ENCODE measurements around the gene TSPO.

The TSPO gene

GRCh38 chr22:43159484-43160178 lies 8.3 kb downstream of the TSPO start:
- peak; percentile 54 for DNase-seq

- no peak for DNase-seq
These were observed 9.3 kb downstream of the TSPO start for GRCh38 chr22:43160497-43161126.

DNA sequence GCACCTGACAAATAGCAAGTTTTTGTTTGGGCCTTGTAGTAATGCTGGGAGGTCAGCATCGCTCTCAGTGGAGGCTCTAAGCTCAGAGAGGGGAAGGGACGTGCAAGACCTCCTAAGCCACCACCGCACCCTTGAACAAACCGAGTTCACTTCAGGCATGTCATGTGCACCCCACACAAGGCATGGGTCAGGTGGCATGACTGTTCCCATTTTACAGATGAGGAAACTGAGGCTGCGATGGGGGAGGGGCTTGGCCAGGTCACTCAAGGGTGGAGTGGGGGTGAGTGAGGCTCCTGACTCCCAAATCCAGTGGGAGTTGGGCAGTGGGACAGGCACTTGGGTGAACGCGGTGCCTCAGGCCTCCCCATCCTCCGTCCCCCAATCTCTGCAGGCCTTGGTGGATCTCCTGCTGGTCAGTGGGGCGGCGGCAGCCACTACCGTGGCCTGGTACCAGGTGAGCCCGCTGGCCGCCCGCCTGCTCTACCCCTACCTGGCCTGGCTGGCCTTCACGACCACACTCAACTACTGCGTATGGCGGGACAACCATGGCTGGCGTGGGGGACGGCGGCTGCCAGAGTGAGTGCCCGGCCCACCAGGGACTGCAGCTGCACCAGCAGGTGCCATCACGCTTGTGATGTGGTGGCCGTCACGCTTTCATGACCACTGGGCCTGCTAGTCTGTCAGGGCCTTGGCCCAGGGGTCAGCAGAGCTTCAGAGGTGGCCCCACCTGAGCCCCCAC lies 11.2 kb downstream of the TSPO start:
- DNase-seq: no peak

DNA sequence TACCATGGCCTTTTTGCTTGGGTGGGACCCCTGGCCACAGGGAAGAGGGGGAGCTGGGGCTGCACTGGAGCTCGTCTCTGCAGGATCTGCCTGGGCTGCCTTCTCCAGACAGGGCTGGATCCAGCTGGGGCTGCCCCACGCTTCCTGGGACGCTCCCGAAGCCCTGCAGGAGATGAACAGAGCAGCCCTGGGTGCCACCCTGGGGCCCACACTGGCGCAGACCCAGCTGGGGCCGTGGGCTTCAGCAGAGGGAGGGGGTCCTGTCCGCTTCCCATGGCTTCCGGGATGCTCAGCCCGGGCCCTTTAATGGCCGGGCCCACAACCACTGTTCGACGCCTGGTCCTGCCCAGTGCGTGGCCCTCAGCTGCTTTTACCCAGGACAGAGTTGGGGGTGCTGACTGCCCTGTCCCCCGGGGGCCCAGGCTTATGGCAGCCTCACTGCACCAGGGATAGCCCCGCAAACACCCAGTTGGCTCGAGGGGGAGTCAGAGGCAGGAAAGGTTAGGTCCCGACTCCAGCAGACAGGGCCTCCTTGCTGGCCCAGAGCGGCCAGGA lies 12.0 kb downstream of the TSPO start:
- DNase-seq: no peak

- no peak for DNase-seq
These were observed 13.3 kb downstream of the TSPO start for GRCh38 chr22:43164636-43165035.

DNA sequence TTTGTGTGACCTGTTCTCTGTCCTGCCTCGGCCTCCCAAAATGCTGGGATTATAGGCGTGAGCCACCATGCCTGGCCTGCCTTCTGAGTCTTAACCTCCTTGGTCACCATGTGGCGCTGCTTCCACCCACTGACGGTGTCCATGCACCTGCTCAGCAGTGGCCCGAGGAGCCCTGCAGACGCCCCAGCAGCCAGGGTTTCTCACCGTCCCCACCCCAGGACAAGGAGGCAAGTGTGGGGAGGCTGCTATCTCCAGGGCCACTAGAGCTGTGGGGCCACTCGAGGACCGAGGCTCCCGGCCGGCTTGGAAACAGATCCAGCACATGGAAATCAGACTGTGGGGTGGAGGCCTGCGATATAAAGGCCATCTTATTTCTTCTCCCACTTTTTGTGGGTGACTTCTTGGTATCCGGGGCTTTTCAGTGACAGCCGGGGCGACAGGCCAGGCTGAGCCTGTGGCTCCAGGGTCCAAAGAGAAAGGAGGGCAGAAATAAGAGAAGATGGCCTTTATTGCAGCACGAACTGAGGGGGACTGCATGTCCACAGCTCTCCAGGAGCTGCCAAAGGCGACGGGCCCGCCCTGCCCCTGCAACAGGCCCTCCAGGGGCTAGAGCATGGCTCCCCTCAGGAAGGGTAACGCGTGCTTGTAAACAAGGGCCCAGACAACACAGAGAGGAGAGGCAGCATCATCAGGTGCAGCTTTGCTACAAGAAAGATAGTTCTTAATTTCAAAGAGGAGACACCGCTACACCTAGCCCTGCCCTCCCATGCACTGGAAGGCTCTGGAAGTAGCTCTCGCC lies 15.0 kb downstream of the TSPO start:
- DNase-seq: no peak

- DNase-seq: no peak
These were observed 15.7 kb downstream of the TSPO start for GRCh38 chr22:43167001-43167589.

DNA sequence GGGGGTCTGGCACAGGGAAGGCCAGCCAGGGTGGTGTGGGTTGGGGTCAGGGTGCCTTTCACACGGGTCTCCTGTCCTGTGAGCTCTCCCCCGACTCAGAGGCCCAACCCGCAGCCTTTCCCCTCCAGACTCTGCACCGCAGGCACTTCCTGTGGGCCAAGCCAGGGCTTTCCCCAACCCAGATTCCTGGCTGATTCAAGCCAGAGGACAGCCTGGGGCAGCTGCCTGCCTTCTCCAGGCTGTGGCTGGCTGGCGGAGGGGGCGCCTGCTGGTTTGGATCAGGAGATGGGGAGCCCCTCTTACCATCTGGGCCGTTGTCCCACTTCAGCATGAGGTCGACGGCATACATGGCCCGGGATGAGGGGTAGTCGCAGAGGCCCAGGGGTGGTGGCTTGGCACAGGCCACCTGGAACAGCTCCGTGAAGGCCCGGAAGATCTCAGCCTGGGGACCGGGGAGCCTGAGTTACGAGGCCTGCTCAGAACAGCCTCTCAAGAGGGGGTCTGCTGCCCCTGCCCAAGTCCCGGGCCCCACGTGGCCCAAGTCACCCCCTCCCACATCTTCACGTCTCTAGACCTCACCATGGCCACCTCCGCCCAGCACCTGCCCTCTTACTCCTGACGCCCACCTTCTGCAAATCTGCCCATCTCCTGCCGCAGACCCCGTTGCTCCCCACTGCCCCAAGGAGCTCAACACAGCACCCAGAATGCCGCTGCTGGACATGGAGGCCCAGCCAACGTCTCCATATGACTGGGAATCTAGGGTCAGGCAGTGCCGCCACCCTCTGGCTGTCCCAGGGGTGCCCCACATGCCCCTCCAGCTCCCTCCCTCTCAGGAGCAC lies 17.3 kb downstream of the TSPO start:
- DNase-seq: peak; percentile 74

GRCh38 chr22:43169310-43170130 lies 18.2 kb downstream of the TSPO start:
- no peak for DNase-seq

GRCh38 chr22:43170131-43170480 lies 18.7 kb downstream of the TSPO start:
- no peak for DNase-seq

- DNase-seq: no peak
These were observed 19.7 kb downstream of the TSPO start for GRCh38 chr22:43171019-43171491.

DNA sequence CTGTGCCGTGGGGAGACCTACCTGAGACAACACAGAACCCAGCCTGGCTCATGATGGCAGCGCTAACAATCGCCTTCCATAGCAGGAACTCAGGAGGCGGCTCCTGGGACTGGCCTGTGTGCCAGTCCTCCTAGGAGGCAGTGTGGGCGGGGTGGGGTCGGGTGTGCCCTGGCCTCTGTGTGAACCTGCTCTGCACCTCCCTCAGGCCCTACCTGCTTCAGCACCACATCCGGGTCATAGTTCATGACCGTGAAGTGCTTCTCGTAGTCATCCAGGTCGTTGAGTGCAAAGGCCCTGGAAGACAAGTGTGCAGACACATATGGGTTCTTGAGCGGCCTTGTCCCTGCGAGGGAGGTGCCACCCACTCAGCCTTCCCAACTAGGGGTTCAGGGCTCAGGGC lies 20.2 kb downstream of the TSPO start:
- DNase-seq: no peak

DNA sequence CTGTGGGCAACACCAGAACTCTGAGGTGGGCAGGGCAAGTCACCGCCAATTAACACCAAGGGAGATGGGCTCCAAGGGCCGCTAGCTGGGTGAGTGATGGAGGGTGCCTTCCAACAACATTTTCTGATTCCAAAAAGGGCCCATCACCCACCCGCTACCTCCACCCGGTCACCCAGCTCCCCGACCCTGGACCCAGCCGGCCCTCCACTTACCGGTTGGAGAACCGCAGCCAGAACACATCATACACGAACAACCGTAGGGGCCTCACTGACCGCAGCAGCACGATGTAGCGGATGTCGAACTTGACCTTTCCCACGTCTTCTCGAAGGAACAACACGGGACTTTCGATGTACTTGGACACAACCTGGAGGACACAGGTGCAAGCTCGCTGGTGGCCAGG lies 20.8 kb downstream of the TSPO start:
- DNase-seq: no peak

GRCh38 chr22:43173566-43173965 lies 22.2 kb downstream of the TSPO start:
- no peak for DNase-seq

- DNase-seq: no peak
These were observed 22.8 kb downstream of the TSPO start for GRCh38 chr22:43173976-43174720.

- no peak for DNase-seq
These were observed 23.7 kb downstream of the TSPO start for GRCh38 chr22:43174941-43175531.

DNA sequence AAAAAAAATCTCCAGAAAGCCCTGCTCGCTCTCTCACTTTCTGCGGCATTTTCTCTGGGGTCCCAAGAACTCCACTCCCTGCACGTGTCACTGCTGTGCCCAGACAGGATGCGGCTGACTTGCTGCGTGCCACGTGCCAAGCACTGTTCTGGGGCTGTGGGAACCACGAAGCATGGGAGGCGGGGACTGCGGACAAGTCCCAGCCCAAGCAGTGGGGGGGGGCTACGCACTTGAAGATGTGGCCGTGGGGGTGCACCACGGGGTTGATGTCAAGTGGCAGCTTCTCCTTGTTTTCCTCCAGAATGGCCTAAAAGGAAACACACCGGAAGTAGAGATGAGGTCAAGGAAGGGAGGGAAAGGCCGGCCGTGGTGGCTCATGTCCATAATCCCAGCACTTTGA lies 24.7 kb downstream of the TSPO start:
- no peak for DNase-seq

GRCh38 chr22:43177479-43177878 lies 26.1 kb downstream of the TSPO start:
- no peak for DNase-seq
